Upper lobe of left lung (tissue), 4 donors: ENCODE data around the gene CYRIA.

Source experiments
- CTCF ChIP-seq, 6 experiments: fragments of 450-650 bp in 4 of 6; fragments of 200-600 bp in 2 of 6; sonication (generic) in 2 of 6; IDR thresholded peaks; one replicate each; pipeline ENCODE4 v1.5.1; 2016 to 2019; ENCODE audit warnings: antibody characterized with exemption in 6 of 6
- EP300 ChIP-seq, 4 donors: sonication (generic); formaldehyde crosslinking; IDR thresholded peaks; one replicate each; pipeline ENCODE4 v1.5.1; 2017; ENCODE audit warnings: antibody characterized with exemption in 4 of 4, control low read depth in 2 of 4
- POLR2A ChIP-seq, 4 donors: fragments of 450-650 bp; IDR thresholded peaks; one replicate each; pipeline ENCODE4 v1.5.1; 2016 to 2017; ENCODE audit warnings: antibody characterized with exemption in 4 of 4, mild to moderate bottlenecking in 2 of 4
- POLR2AphosphoS5 ChIP-seq, 2 donors: sonication (generic); formaldehyde crosslinking; IDR thresholded peaks; one replicate each; pipeline ENCODE4 v1.5.1; 2017; ENCODE audit warnings: antibody characterized with exemption in 2 of 2

- TF ChIP-seq CTCF (IDR thresholded peaks at IDR 0.05) (no peak), POLR2AphosphoS5 (IDR thresholded peaks at IDR 0.05) (no peak), POLR2A (IDR thresholded peaks at IDR 0.05) (no peak), EP300 (IDR thresholded peaks at IDR 0.05) (no peak)
Observed at GRCh38 chr2:16683576-16683975, 17.9 kb upstream of the CYRIA start.
